Upper lobe of right lung (tissue), 1 donor: ENCODE results near the gene DLGAP3. TPM values are rescaled to one million over a fixed set of nuclear protein-coding genes. Genes with fewer than 3 reads are reported as not detected.
A peak's percentile ranks its signal among the peaks of the same experiment; 100 is the strongest.
"Not testable (repeated sequence)": the region's sequence is repeated elsewhere in the genome, so short reads cannot be mapped to it uniquely, and the experiment has no call there.

Experiments used
- ATAC-seq: fragments of 200-7000 bp; cut with Tn5 transposase; one replicate; pipeline ENCODE4 v1.9.1; 2020; ENCODE audit warnings: mild to moderate bottlenecking, moderate library complexity
- DNase-seq: peaks from one replicate; pipeline ENCODE4 v3.0.0-alpha.2; 2020
- H3K27ac ChIP-seq: fragments of 200-600 bp; one replicate; pipeline ENCODE4 v1.8.0; 2022
- H3K27me3 ChIP-seq: fragments of 200-600 bp; one replicate; pipeline ENCODE4 v1.8.0; 2022; ENCODE audit warnings: mild to moderate bottlenecking
- H3K36me3 ChIP-seq: fragments of 200-600 bp; one replicate; pipeline ENCODE4 v1.8.0; 2022
- H3K4me1 ChIP-seq: fragments of 200-600 bp; one replicate; pipeline ENCODE4 v1.8.0; 2022
- H3K4me3 ChIP-seq: fragments of 200-600 bp; one replicate; pipeline ENCODE4 v1.8.0; 2022; ENCODE audit warnings: mild to moderate bottlenecking
- H3K9me3 ChIP-seq: fragments of 200-600 bp; one replicate; pipeline ENCODE4 v1.8.0; 2022
- CTCF ChIP-seq: fragments of 200-600 bp; IDR thresholded peaks from one replicate; pipeline ENCODE4 v1.8.0; 2022; ENCODE audit warnings: antibody characterized with exemption
- intact Hi-C: fragments of 100-400 bp; cut with DNase I; formaldehyde crosslinking; loops from one replicate; pipeline ENCODE4 v1.11.0; 2022
- total RNA-seq: library from RNA; stranded (reverse); fragmentation: NEBNext Ultra II Directional; extraction: Animal tissue kit (Norgen Biotek cat#: 25700); gene quantifications from one replicate; pipeline ENCODE4 v1.2.1, GENCODE V29; 2021
- donor health status: DM: no; HTN: yes; CAD: no; lungs with severe emphysema.

DLGAP3 gene
- total RNA-seq, 1 donor from 2014 or later: 0.35 TPM

GRCh38 chr1:34825455-34826091 is 103.9 kb downstream of the DLGAP3 start:
- Histone ChIP-seq H3K4me1 (peaks cover 12% of the 10 kb centered on the region), H3K9me3 (no peaks in the 10 kb centered on the region), H3K27me3 (no peaks in the 10 kb centered on the region), H3K27ac (no peak overlapping the region), H3K36me3 (no peaks in the 10 kb centered on the region), H3K4me3 (no peak overlapping the region)
- intact Hi-C loops: no loop called here
- no peak for TF ChIP-seq CTCF
- DNase-seq (peak; percentile 67), ATAC-seq (peak; percentile 89)

GRCh38 chr1:34824817-34825454 is 104.5 kb downstream of the DLGAP3 start:
- no peak overlapping the region for H3K27ac ChIP-seq
- TF ChIP-seq CTCF: no peak
- ATAC-seq (no peak), DNase-seq (no peak)
- intact Hi-C loops: no loop called here
- no peak overlapping the region for H3K4me3 ChIP-seq
- no peaks in the 10 kb centered on the region for H3K36me3 ChIP-seq
- H3K4me1 ChIP-seq: peaks cover 12% of the 10 kb centered on the region
- no peaks in the 10 kb centered on the region for H3K9me3 ChIP-seq
- no peaks in the 10 kb centered on the region for H3K27me3 ChIP-seq

- H3K9me3 ChIP-seq: no peaks in the 10 kb centered on the region
- ATAC-seq: no peak
- no peak for DNase-seq
- H3K4me1 ChIP-seq: peaks cover 12% of the 10 kb centered on the region
- no peak for TF ChIP-seq CTCF
- no peaks in the 10 kb centered on the region for H3K27me3 ChIP-seq
- H3K4me3 ChIP-seq: no peak overlapping the region
- no peak overlapping the region for H3K27ac ChIP-seq
- no peaks in the 10 kb centered on the region for H3K36me3 ChIP-seq
- intact Hi-C loops: no loop called here
Observed at GRCh38 chr1:34822202-34822601, 107.2 kb downstream of the DLGAP3 start.

DNA sequence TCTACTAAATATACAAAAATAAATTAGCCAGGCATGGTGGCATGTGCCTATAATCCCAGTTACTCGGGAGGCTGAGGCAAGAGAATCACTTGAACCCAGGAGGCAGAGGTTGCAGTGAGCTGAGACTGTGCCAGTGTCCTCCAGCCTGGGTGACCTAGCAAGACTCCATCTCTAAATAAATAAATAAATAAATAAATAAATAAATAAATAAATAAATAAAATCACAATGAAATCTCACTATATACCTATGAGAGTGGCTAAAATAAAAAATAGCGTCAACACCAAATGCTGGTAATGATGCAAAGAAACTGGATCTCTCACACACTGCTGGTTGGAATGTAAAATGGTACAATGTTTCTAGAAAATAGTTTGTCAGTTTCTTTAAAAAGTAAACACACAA is 110.6 kb downstream of the DLGAP3 start:
- H3K9me3 ChIP-seq, intact Hi-C loops, H3K27ac ChIP-seq, H3K27me3 ChIP-seq, ATAC-seq, DNase-seq, H3K36me3 ChIP-seq, H3K4me3 ChIP-seq, H3K4me1 ChIP-seq: not testable (repeated sequence)

GRCh38 chr1:34816778-34817177 is 112.7 kb downstream of the DLGAP3 start:
- DNase-seq (no peak), ATAC-seq (no peak)
- TF ChIP-seq CTCF: no peak
- no peaks in the 10 kb centered on the region for H3K36me3 ChIP-seq
- no peaks in the 10 kb centered on the region for H3K4me1 ChIP-seq
- no peaks in the 10 kb centered on the region for H3K27me3 ChIP-seq
- no peak overlapping the region for H3K27ac ChIP-seq
- no peak overlapping the region for H3K4me3 ChIP-seq
- intact Hi-C loops: no loop called here
- no peaks in the 10 kb centered on the region for H3K9me3 ChIP-seq

GRCh38 chr1:34816332-34816731 is 113.1 kb downstream of the DLGAP3 start:
- Histone ChIP-seq H3K27me3 (no peaks in the 10 kb centered on the region), H3K36me3 (no peaks in the 10 kb centered on the region), H3K27ac (no peak overlapping the region), H3K9me3 (no peaks in the 10 kb centered on the region), H3K4me3 (no peak overlapping the region), H3K4me1 (no peaks in the 10 kb centered on the region)
- no peak for TF ChIP-seq CTCF
- no peak for DNase-seq
- intact Hi-C loops: no loop called here
- no peak for ATAC-seq

Other genes starting within 250 kb of the DLGAP3 start
- gene GJB5, start 174.6 kb downstream of the DLGAP3 start, total RNA-seq: not detected
- not detected for gene GJB4, start 169.9 kb downstream of the DLGAP3 start, total RNA-seq
- gene GJB3, start 148.4 kb downstream of the DLGAP3 start, total RNA-seq: 0.81 TPM
- 20.0 TPM for gene GJA4, start 136.7 kb downstream of the DLGAP3 start, total RNA-seq
- gene SMIM12, start 69.9 kb downstream of the DLGAP3 start, total RNA-seq: 38.6 TPM
- gene TMEM35B, start 55.7 kb upstream of the DLGAP3 start, total RNA-seq: 50.9 TPM
- gene ZMYM6, start 102.3 kb upstream of the DLGAP3 start, total RNA-seq: 21.3 TPM
- 20.1 TPM for gene ZMYM1, start 149.7 kb upstream of the DLGAP3 start, total RNA-seq